ENCODE data around the gene IFT43.
"Not testable (repeated sequence)": the region's sequence is repeated elsewhere in the genome, so short reads cannot be mapped to it uniquely, and the experiment has no call there.

Gene IFT43

DNA sequence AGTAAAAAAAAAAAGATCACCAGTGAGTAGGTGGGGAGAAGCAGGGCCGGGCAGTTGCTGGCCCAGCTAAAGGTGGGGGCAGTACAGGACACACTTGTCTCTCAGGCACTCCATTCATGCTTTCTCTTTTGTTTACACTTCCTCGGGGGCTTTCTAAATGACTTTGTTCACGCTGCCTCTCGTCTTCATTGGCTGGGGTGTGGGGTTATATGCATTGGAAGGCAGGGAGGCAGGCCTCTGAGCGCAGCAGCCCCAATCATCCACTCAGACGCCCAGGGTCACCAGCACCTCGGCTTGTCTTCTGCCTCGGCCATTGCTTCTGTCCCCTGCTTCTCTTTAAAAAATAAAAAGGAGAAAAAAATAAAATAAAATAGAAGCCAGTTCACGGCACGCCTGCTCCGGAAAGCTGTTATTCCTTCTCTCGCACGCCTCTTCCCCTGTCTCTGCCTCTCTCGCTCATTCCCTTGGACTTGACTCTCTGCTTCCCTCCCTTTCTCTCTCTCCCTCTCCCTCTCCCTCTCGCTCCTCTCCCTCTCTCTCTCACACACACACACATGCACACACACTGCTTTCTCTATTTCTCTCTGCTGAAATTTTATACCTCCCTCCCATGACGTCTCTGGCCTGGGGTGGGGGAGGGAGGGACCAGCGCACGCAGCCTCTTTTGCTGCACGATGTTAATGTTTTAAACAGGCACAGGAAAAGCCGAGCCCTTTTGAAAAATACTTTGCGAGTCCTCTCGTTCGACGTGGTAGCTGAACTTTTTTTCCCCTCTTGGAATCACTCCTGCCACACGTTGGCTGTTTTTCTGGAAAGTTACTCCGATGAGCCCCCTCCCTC lies 3.9 kb upstream of the IFT43 start, which contains the start of gene TGFB3:
Gene TGFB3, minus strand, starts transcription at position 570 of the 840 bp plus-strand sequence. CDS start 1,102 bp downstream, outside the sequence.
- peak in 3 of 4 experiments; percentile 17 to 19 (median 17) for DNase-seq

- peak; percentile 49 to 55 (median 52) for DNase-seq
Measured at GRCh38 chr14:75982266-75983018, 3.1 kb upstream of the IFT43 start.

GRCh38 chr14:75983019-75983358 lies 2.6 kb upstream of the IFT43 start:
- DNase-seq, result no peak

DNA sequence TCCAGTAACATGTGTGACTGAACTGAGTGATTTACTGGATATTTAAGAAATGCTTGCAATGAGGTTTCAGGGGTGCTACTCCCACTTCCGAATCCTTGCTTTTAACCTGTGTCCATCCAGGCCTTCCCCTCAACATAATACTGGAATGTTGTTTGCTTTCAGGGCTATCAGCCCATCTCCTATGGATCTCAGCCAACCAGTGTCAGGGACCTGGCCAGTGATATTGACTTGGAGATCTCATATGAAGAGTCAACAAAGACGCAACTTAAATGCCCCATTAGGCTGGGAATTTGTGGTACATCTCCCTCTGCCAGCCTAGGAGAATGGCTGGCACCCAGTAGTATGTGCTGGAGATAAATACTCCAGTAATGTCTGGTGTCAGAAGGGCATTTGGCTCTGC lies 889 bp upstream of the IFT43 start:
- no peak for DNase-seq

DNA sequence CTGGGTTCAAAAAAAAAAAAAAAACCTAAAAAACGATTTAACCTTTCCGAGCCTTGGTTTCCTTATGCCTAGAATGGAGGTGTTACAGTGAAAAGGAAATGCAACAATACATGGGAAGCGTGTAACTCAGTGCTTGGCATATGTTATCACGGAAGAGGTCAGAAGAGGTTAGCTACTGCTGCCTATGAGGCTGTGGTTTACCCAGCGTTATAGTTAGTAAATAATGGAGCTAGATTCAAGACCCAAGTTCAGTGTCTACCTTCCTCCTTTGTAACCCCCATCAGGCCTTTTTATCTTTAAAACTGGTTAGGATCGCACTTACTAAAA lies 839 bp downstream of the IFT43 start:
- DNase-seq, result no peak

GRCh38 chr14:75987201-75987970 lies 1.8 kb downstream of the IFT43 start:
- no peak for DNase-seq

GRCh38 chr14:75989134-75989533 lies 3.6 kb downstream of the IFT43 start:
- no peak for DNase-seq

DNA sequence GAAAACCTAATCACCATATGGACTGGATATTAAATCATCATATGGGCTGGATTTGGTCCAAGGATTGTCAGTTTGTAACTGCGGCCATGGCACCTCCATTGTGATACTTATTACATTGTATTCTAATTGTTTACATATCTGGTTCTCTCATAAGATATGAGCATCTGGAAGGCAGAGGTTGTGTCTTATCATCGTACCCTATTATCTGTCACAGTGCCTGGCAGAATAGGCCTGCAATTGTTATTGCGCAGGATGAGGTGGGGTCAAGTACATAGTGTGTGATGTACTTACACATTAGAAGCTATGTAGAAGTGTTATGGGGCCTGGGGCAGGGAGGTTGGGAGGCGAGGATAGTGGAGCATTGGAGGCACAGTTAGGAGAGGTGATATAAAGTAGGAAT lies 4.7 kb downstream of the IFT43 start:
- no peak for DNase-seq

GRCh38 chr14:75991753-75992152 lies 6.2 kb downstream of the IFT43 start:
- no peak for DNase-seq

- no peak for DNase-seq
Measured at GRCh38 chr14:75993567-75994041, 8.0 kb downstream of the IFT43 start.

- no peak for DNase-seq
Measured at GRCh38 chr14:75995372-75996041, 9.9 kb downstream of the IFT43 start.

DNA sequence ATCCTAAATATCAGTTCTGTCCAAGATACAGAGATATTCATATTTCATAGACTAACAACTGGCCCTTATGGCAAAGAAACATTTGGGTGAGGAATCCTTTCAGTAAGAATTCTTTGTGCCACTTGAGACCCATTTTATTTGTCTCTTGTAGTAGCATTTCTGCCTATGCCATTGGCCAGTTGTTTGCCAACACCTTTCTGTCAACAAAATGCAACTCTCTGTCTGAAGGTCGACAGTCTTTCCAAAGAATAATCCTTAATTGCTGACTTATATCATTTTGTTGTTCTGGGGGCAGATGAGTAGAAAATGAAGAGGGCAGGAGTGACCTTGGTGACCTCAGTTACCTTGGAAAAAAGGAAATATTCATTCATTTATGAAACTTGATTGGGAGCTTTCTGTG lies 10.9 kb downstream of the IFT43 start:
- no peak for DNase-seq

- no peak for DNase-seq
Measured at GRCh38 chr14:75999511-76000190, 14.1 kb downstream of the IFT43 start.

DNA sequence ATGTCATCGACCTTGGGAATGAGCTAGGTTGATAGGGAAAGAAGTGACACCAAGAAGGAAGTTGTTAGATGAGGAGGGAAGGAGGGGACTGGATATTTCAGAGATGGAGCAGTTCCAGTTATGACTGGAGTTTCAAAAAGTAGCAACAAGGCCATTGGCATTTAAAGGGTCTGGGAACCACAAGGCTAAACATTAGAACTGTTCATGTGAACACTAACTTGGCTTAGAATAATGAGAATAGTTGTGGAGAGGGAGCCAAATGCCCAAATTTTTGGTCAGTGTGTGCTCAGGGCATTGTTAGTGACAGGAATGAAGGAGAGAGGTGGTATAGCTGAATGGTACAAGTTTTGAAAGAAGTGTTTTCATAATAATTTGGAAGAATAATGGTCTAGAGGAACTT lies 16.8 kb downstream of the IFT43 start:
- no peak for DNase-seq

- no peak for DNase-seq
Measured at GRCh38 chr14:76006253-76006652, 20.7 kb downstream of the IFT43 start.

DNA sequence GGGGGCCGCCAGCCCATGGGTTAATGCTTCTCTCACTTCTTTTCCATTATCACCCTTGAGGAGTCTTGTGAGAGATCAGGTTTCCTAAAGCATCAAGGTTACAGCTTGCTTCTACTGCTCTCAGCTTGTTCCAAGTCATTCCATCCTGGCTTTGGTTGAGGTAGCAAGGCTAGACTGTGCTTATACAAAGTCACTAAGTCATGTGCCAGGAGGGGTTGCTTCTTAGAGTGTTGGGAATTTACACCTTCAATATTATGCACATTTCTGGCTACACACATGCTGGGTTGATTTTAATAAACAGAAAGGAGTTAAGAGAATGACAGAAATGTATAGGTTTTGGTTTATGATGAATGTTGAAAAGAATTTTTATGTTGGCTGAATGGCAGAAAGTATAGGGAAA lies 21.8 kb downstream of the IFT43 start:
- no peak for DNase-seq

DNA sequence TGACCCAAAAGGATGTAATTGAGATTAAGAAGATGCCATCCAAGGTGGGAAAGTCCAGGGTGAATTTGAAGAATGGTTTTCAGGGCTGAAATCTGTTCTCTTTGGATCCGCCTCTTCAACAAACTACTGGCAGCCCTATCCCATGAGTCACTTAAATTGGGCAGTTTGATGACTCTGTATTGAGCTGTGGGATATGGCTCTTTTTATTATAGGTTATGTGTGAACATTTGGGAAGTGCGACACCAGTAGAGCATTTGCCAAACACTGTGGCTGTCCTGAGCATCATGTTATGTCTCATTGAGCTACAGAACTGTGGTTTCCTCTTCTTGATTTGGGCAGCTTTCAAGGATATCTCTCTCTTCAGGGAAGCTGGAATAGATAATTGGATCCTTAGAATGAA lies 22.3 kb downstream of the IFT43 start:
- DNase-seq, result no peak

GRCh38 chr14:76009627-76010026 lies 24.1 kb downstream of the IFT43 start:
- not testable (repeated sequence) for DNase-seq

GRCh38 chr14:76011930-76012329 lies 26.4 kb downstream of the IFT43 start:
- no peak for DNase-seq

DNA sequence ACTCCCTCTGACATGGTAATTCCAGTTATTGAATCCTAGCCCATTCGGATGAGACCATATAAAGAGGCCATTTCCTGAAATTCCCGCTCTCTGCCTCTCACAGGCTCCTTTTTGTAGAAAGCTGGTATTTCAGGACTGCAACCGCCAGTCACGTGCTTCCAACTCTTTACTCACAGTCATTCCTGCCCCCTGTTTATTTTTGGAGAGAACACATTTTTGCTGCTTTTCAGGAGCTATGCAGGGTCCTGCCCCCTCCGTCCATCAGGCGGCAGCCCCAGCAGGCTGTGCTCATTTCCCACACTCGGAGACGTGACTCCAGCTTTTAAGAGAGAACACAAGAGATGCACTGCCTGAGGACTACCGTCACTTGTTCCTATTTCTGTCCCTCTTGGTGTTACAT lies 26.8 kb downstream of the IFT43 start:
- DNase-seq, result no peak

DNA sequence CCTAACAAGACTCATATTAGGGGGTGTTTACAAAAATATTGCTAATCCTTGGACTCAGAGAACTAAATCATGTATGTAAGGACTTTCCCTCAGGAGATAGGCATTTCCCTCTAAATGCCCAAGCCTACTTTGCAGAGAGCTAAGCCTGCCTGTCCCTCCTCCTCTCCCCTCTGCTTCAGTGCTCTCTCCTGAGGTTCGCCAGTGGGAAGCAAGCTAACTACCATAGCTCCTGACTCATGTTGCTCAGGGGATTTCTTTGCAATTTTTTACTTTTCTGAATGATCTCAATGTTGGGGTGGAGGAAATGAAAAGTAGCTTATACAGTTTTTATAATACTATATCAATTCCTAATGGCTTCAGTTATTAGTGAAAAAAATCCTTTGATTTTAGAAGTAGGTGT lies 29.6 kb downstream of the IFT43 start:
- DNase-seq, result no peak

GRCh38 chr14:76015668-76016067 lies 30.1 kb downstream of the IFT43 start:
- DNase-seq, result no peak
